ENCODE measurements around the gene ZSWIM9.

GRCh38 chr19:48176226-48176625, 5.7 kb downstream of the ZSWIM9 start:
- no peak for TF ChIP-seq CTCF (IDR thresholded peaks at IDR 0.05)
- TF ChIP-seq POLR2A (IDR thresholded peaks at IDR 0.05): no peak
- no peak for TF ChIP-seq POLR2AphosphoS5 (IDR thresholded peaks at IDR 0.05)

All from transverse colon (tissue), 4 donors.